Gastrocnemius medialis (tissue), 4 donors: ENCODE results near the gene SPAAR. TPM values are rescaled to one million over a fixed set of nuclear protein-coding genes. Genes with fewer than 3 reads are reported as not detected.

ENCODE experiments used
- ATAC-seq, 2 donors: fragments of 150-250 bp; one replicate each; pipeline ENCODE4 v1.9.1; 2016
- DNase-seq, 2 donors: peaks; one replicate each; pipeline ENCODE4 v3.0.0-alpha.2; 2019
- H3K27ac ChIP-seq, 4 donors: fragments of 200-600 bp; sonication (generic); 1 replicate in 1 of 4; 2 replicates in 3 of 4; pipeline ENCODE4 v1.5.1; 2016 to 2018; ENCODE audit warnings: mild to moderate bottlenecking in 2 of 4, moderate library complexity in 1 of 4
- H3K27me3 ChIP-seq, 3 donors: fragments of 200-600 bp; sonication (generic) in 2 of 3; 1 replicate in 1 of 3; 2 replicates in 2 of 3; pipeline versions ENCODE4 v1.5.1 to v1.6.0; 2016 to 2019; ENCODE audit warnings: mild to moderate bottlenecking in 1 of 3, moderate library complexity in 1 of 3
- H3K36me3 ChIP-seq, 2 donors: fragments of 200-600 bp; sonication (generic) in 1 of 2; one replicate each; pipeline ENCODE4 v1.5.1; 2017 to 2018
- H3K4me1 ChIP-seq, 2 donors: fragments of 200-600 bp; sonication (generic) in 1 of 2; one replicate each; pipeline ENCODE4 v1.5.1; 2016 to 2017; ENCODE audit warnings: mild to moderate bottlenecking in 2 of 2
- H3K4me3 ChIP-seq, 4 donors: fragments of 200-600 bp; sonication (generic) in 3 of 4; 1 replicate in 1 of 4; 2 replicates in 3 of 4; pipeline ENCODE4 v1.5.1; 2016 to 2019; ENCODE audit warnings: mild to moderate bottlenecking in 2 of 4
- H3K9me3 ChIP-seq, 3 donors: fragments of 200-600 bp; sonication (generic) in 2 of 3; 1 replicate in 1 of 3; 2 replicates in 2 of 3; pipeline ENCODE4 v1.5.1; 2016 to 2019
- CTCF ChIP-seq, 5 experiments: fragments of 450-650 bp in 3 of 5; fragments of 200-600 bp in 2 of 5; sonication (generic) in 2 of 5; IDR thresholded peaks in 4 of 5; conservative IDR thresholded peaks in 1 of 5; 1 replicate in 4 of 5; 2 replicates in 1 of 5; pipeline ENCODE4 v1.5.1; 2016 to 2019; ENCODE audit warnings: antibody characterized with exemption in 5 of 5, mild to moderate bottlenecking in 3 of 5, moderate library complexity in 3 of 5
- POLR2A ChIP-seq, 2 donors: fragments of 450-650 bp; IDR thresholded peaks; one replicate each; pipeline ENCODE4 v1.6.1; 2017; ENCODE audit warnings: antibody characterized with exemption in 2 of 2, mild to moderate bottlenecking in 2 of 2, moderate library complexity in 2 of 2
- in situ Hi-C, 4 donors: fragments of 200-750 bp; cut with MboI; loops; one replicate each; pipeline versions ENCODE4 v1.15.0 to v1.8.0; 2017; ENCODE audit warnings: low sequenced_read_pairs in 4 of 4
- intact Hi-C: fragments of 100-400 bp; cut with DNase I; formaldehyde crosslinking; loops from one replicate; pipeline ENCODE4 v1.15.1; 2023; ENCODE audit warnings: low total_unique reads
- total RNA-seq, 4 donors: library from RNA; depleted of rRNA; stranded (reverse); fragments of >200 nt; gene quantifications; one replicate each; pipeline versions ENCODE4 v1.1.0 to v1.2.3, GENCODE V29; 2016

SPAAR gene
- total RNA-seq: 1 to 10 TPM; 1.3 to 4.4 (median 2.5) TPM

- DNase-seq: no peak
- H3K27ac ChIP-seq: peak within 1 kb of the TSS; percentile 80 to 87 (median 84)
- in situ Hi-C loops: loop anchor here in 1 of 4 donors (10.0 kb wide), 1 partner anchor 116 kb away; no protein-coding TSS in a partner anchor
- H3K4me1 ChIP-seq: peaks cover 41 to 47% of the 10 kb centered on the region in 2 donors
- no peaks in the 10 kb centered on the region for H3K36me3 ChIP-seq
- ATAC-seq: no peak
- TF ChIP-seq CTCF (IDR thresholded peaks at IDR 0.05 in 4 of 5, conservative IDR thresholded peaks at IDR 0.05 in 1 of 5) (no peak), POLR2A (IDR thresholded peaks at IDR 0.05) (no peak)
- H3K4me3 ChIP-seq: peak within 1 kb of the TSS; percentile 24 to 46 (median 38)
- no peaks in the 10 kb centered on the region for H3K27me3 ChIP-seq
- no peaks in the 10 kb centered on the region for H3K9me3 ChIP-seq
- intact Hi-C loops: no loop called here
Observed at GRCh38 chr9:35909274-35909673, at the start of gene SPAAR. Gene SPAAR (plus strand): TSS chr9:35909490. CDS start chr9:35910464, 974 bp downstream.

- Histone ChIP-seq H3K4me1 (no peaks in the 10 kb centered on the region), H3K36me3 (no peaks in the 10 kb centered on the region), H3K9me3 (no peaks in the 10 kb centered on the region), H3K4me3 (no peak overlapping the region), H3K27ac (no peak overlapping the region), H3K27me3 (peaks cover 6 to 12% (median 8%) of the 10 kb centered on the region in 3 donors)
- in situ Hi-C loops (no loop called here), intact Hi-C loops (no loop called here)
- ATAC-seq (no peak), DNase-seq (no peak)
- TF ChIP-seq POLR2A (IDR thresholded peaks at IDR 0.05) (no peak), CTCF (IDR thresholded peaks at IDR 0.05 in 4 of 5, conservative IDR thresholded peaks at IDR 0.05 in 1 of 5) (no peak)
Observed at GRCh38 chr9:35859990-35860339, 49.3 kb upstream of the SPAAR start.

DNA sequence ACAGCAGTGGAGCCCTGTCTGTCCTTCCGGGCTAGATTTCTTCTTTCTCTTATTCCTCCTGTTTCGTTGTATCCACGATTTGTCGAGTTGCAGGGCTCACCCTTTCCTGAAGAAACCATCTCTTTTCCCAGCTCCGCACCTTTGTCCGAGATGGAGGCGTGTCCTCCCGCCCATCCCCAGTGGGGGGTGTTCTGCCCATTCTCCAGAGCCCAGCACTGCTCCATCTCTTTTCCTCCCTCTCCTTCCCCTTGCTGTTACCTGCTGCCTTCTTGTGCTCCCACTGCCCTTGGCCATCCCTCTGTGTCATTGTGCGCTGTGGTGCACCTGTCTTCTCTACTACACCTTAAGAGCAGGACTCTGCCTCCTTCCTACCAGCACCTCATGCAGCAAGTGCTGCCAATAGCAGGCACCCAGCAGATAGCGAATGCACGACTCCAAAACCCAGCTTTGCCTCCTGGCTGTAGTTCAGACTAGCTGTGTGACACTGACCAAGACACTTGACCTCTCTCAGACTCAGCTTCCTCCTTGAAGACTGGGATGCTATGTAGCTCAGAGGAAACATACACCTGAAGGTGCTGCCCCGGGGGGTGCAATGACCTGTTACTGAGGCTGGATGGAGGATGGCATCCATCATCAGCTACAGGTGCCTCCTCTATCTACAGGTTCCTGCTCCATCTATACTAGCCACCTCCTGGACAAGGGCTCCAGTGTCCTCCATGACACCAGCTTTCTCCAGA lies 48.0 kb upstream of the SPAAR start:
- no peak for DNase-seq
- in situ Hi-C loops: no loop called here
- Histone ChIP-seq H3K4me1 (no peaks in the 10 kb centered on the region), H3K9me3 (no peaks in the 10 kb centered on the region), H3K4me3 (no peak overlapping the region), H3K36me3 (no peaks in the 10 kb centered on the region), H3K27me3 (peaks cover 6 to 19% (median 8%) of the 10 kb centered on the region in 3 donors), H3K27ac (no peak overlapping the region)
- intact Hi-C loops: no loop called here
- no peak for TF ChIP-seq CTCF (IDR thresholded peaks at IDR 0.05 in 4 of 5, conservative IDR thresholded peaks at IDR 0.05 in 1 of 5)
- no peak for TF ChIP-seq POLR2A (IDR thresholded peaks at IDR 0.05)
- no peak for ATAC-seq

DNA sequence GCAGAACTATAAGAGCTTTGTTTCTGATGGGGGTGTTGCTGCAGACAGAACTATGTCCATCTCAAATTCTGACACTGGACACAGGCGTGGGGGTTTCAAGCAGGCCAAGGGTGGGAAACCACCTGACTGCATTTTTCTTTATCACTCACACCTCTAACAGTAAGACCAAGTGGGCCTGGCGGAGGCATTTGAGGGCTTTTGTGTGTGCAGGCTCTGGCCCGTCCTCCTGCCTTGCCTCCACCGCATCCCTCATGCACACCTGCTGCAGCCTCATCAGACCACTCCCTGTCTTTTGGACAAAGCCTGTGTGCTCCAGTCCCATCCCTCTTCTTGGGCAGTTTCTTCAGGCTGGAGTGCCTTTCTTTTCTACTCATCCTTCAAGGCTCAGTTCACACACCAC lies 47.0 kb upstream of the SPAAR start:
- in situ Hi-C loops: no loop called here
- H3K27me3 ChIP-seq: peaks cover 6 to 20% (median 8%) of the 10 kb centered on the region in 3 donors
- H3K36me3 ChIP-seq: no peaks in the 10 kb centered on the region
- DNase-seq (no peak), ATAC-seq (no peak)
- no peak overlapping the region for H3K4me3 ChIP-seq
- no peak for TF ChIP-seq POLR2A (IDR thresholded peaks at IDR 0.05)
- no peak for TF ChIP-seq CTCF (IDR thresholded peaks at IDR 0.05 in 4 of 5, conservative IDR thresholded peaks at IDR 0.05 in 1 of 5)
- intact Hi-C loops: no loop called here
- H3K9me3 ChIP-seq: no peaks in the 10 kb centered on the region
- H3K4me1 ChIP-seq: no peaks in the 10 kb centered on the region
- no peak overlapping the region for H3K27ac ChIP-seq
